Fibroblast of the conjunctiva (primary cell): ENCODE results near the gene WBP2.
A peak's percentile ranks its signal among the peaks of the same experiment; 100 is the strongest.

ENCODE experiments used
- DNase-seq: peaks from one replicate; pipeline ENCODE4 v3.0.0-alpha.2; 2010; ENCODE audit warnings: low read depth

Gene WBP2

DNA sequence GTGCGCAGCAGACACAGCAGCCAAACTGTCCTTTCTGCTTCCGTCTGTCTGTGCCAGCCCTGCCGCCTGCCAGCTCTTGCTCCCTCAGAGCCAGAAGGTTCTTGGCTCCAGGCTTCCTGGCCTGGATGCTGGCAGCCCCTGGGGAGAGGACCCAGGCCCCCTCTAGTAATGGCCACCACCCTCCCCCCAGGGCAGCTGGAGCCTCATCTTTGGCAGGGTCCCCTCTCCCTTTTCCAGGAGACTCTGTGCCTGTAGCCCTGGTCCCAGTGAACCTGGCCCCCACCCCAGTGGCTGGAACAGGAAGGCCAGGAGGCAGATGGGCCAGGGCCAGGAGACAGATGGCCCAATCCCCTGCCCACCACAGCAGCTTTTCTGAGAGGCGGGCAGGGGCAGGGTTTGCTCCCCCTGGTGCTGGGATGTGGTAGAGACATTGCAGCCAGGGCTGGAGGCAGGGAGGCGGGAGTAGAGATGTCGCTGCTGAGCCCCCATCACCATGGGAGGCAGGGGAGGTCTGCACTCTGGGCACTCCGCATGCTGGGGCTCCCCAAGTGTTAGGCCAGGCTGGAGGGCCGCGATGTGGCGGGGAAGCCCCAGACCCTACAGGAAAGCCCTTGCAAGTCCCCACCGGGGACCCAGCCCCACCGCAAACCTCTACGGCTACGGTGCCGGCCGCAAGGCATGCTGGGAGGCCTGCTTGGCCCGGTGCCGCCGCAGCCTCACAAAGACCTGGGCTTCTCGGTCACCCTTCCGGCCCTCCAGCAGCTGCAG lies 27.6 kb downstream of the WBP2 start:
- peak; percentile 30 for DNase-seq

DNA sequence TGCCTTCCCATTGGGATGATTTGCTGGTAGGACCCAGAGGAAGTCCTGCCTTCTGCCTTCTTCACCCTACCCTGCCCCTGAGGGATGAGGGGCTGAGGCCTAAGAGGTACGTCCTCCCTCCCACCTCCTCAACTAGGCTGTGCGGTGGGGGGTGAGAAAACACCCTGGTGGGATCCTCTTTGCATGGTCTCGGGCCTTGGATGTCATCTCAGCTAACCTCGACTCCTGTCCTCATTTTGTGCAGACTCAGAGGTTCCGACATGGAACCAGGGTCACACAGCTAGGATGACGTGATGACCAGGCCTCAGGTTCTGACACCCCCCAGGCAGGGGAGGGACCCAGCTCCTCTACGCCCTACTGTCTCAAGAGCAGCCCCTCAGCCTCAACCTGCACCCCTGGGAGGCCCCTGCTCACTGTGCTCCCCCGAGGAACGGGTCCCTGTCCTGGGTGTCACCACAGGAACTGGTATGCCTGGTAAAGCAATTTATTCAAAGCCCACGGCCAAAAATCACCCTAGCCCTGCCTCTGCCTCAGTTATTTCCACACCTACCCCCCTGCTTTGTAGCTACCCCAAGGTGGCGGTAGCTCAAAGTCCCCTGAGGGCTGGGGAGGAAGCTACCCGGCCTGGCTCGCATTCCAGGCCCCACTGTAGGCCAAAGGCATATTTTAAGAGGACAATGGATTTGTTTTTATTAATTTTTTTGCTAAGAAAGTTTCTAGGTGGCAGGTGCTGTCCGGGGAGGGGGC lies 28.4 kb downstream of the WBP2 start:
- DNase-seq: no peak

DNA sequence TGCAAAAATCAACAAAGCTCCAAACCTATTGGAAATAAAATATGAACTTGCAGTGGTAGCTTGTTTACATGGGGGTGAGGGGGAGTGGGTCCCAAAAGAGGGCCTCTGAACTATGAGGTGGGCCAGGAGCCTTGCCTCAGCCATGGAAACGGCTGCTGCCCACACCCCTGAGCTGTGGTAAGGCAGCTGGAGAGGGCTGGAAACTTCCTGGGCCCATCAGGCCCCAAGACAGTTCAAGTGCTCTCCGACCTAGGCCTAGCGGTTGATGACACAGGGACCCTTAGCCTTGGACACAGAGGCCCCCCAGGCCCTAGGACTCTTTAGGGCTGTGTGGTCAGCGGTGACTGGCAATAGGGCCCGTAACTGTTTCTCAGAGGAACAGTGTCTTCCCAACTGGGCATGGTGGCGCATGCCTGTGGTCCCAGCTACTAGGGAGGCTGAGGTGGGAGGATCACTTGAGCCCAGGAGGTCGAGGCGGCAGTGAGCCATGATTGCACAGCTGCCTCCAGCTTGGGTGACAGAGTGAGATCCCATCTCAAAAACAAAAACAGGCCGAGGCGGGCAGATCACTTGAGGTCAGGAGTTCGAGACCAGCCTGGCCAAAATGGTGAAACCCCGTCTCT lies 29.3 kb downstream of the WBP2 start:
- DNase-seq: no peak

DNA sequence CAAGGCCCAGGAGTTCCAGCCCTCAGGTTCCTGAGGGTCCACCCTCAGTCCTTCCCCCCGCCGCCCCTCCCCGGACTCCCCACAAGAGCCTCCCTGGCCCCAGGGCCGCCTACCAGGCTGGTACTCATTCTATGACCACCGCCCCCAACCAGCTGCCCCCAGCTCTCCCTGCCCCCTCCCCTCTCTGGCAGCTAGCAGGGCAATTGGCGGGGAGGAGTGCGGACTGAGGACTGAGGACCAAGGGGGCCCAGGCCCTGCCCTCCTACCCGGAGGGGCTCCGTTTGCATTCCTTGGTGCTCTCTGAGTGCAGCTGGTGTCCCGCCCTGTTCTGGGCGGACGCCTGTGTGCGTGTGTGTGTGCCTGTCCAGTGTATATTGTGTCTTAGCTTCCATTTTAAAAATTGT lies 30.0 kb downstream of the WBP2 start:
- no peak for DNase-seq

DNA sequence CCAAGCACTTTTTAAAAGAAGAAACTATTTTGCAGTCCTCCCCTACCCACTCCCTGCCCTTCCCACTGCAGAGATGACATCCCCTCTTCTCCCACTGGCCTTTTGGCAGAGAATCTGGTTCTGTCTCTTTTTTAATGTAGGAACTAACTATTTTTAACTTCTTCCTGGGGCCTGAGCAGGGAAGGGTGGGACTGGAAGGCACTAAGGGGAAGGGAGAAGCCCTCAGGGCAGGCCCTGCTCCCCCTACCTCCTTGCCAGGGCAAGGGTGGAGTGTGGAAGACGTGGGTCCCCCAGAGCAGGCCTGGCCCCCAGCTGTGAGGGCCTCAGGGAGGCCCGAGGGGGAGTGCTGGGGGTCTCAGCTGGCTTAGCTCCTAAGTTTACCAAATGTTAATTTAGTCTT lies 30.5 kb downstream of the WBP2 start:
- no peak for DNase-seq

DNA sequence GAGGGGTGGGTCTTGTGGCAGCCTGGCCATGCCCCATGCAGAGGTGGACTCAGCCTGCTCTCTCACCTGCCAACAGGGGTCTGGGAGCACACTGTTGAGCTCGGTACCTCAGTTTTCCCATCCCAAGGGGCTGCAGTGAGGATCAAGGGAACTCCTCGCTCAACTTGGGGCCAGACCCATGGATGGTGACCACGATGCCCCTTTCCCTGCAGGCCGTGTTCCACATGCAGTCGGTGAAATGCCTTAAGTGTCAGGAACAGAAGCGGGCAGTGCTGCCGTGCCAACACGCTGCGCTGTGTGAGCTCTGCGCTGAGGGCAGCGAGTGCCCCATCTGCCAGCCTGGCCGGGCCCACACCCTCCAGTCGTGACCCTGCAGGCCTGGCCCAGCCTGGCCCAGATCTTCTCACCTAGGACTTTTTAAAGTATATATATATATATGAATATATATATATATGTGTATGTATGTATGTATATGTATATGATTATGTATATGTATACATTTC lies 31.0 kb downstream of the WBP2 start:
- no peak for DNase-seq

DNA sequence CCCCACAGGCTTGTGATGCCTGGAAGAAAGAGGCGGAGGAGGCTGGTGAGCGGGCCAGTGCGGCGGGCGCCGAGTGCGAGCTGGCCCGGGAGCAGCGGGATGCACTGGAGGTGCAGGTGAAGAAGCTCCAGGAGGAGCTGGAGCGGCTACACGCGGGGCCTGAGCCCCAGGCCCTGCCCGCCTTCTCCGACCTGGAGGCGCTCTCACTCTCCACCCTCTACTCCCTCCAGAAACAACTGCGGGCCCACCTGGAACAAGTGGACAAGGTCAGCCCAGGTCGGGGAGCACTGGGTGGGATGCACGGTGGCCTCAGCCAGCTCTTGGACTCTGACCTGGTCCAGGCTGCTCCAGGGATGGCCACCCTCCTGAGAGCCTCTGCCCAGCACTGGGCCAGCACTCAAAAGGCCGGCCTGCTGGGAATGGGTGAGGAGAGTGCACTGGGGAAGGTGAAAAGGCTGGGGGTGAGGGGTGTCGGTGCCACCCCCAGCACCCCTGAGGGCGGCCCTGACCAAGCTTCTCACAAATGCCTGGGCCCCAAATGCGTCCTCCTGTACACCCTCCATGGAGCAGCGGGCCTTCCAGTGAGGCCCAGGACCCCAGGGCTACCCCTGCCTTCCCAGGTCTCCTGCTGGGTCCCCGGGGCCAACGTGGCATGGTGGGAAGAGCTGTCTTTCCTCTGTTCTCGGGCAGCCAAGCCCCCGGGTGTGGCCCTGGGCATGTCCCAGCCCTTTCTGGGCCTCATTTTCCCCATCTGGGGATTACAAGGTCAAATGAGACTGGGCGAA lies 31.7 kb downstream of the WBP2 start:
- DNase-seq: no peak

DNA sequence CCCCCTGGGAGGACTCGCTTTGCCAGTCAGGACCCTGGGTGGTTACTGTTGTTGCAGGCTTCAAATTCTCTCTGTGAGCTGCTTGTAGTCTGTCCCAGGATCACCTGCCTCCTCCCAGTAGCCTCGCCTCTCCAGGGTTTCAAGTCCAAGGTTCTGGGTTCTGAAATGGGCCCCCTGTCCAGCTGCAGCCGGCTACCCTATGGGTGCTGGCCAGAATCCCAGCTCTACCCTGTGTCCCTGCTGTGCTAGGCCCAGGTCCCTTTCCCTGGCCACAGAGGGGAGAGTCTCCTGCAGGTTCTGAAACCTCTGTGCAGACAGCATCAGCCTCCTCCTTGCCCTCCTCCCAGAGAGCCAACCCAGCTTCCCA lies 32.4 kb downstream of the WBP2 start:
- DNase-seq: no peak

DNA sequence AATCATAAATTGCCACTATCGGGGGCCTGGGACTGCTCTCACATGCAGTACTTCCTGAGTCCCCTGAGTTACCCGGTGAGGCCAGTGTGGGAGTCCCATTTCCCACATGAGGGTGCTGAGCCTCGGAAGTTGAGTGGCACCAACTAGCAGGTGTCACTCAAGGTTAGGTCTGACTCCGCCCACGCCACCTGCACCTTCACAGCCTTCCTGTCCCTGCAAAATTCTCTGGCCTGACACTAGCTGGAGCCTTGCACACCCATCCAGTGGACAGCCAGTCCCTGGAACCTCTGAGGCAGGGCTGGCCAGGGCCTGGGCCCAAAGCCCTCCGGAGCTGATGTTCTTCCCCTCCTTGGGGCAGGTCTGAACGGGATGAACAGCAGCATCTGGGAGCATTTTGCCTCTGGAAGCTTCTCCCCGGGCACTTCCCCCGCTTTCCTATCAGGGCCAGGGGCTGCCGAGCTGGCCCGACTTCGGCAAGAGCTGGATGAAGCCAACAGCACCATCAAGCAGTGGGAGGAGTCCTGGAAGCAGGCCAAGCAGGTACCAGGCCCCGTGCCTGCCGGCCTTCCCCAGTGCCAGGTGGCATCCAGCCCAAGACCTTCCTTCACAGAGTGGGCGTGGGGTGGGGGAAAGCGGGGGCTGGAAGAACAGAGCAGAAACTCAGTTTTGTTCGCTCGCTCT lies 32.9 kb downstream of the WBP2 start:
- DNase-seq: no peak

DNA sequence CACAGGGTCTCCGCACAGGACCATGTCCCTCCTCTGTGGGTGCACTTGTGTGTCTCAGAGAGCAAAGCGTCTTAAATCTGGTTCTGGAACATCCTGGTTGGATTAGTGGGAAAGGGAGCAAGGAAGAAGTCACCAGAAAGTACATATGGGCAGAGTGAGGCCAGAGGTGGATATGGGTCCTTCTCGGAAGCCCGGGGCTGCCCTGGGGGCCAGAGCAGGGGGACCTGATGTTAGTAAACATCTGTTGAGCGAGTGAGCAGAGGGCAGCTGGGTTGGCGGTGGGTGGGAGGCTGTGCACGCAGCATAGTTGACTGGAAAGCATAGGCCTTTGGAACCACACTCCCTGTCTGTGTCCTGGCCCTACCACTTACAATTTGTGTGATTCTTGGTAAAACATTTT lies 33.6 kb downstream of the WBP2 start:
- no peak for DNase-seq

DNA sequence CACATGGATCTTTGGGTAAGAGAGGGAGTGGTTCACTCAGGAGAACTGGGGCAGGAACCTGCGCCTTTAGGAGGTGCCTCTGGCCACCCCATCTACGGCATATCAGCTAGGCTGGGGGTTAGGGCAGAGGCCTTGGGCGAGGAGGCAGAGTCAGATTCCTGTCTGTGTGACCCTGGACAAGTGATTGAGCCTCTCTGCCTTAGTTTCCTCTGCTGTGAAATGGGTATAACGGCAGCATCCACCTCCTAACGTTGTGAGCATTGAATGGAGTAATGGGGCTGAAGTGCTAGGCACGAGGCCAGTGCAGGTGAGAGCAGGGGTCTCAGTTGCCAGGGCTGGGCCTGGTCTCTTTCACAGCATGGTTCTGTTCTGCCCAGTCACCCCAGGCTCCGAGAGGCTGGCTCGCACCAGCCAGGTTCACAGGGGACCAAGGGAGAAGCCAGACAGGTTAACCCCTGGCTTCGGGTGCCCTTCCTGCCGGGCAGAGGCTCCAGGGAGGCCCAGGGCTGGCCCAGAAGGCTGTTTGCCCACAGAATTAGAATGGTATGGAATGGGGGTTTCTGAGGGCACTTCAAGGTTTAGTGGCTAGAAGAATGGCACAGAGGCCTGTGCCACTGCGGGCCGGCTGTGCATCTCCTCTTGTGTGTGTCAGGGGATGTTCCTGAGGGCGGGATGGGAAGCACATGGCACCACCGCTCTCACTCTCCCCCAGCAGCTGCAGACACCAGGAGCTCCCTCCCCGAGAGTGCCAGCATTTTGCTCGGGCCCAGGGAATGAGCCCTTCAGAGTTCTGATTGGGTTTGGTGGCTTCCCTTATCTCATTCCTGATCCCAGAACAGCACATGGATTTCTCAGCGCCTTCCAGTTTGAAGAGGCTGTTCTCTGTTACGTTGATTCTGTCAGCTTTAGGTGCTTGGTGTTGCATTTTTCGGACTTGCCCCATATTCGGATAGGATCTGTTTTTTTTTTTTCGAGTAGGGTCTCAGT lies 34.7 kb downstream of the WBP2 start:
- DNase-seq: no peak

DNA sequence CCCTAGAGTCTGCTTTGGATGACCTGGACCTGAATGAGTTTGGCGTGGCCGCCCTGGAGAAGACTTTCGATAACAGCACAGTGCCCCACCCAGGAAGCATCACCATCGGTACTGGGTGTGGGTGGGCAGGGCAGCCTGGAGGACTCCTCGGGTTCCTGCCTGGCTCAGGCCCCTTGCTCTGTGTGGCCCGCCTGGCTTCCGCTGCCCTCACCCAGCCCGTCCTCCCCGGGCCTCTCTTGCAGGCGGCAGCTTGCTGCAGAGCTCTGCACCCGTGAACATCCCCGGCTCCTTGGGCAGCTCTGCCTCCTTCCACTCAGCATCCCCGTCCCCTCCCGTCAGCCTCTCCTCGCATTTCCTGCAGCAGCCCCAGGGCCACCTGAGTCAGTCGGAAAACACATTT lies 35.5 kb downstream of the WBP2 start:
- DNase-seq: no peak

DNA sequence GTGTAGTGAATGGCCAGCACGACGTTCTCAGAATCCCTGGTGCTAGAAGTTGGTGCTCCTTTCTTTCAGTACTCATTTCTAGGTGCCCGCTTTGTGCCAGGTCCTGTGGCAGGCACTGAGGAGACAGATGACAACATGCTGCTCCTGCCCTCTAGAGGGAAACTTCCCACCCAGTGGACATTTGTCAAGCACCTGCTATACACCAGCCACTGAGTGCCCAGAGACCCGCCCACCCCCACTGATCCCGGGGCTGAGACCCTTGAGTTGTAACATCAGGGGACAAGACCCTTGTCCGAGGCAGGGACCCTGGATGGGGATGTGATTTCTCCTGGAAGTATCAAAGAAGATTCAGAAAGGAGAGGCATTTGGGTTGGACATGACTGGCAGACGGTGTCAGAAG lies 36.0 kb downstream of the WBP2 start:
- no peak for DNase-seq

DNA sequence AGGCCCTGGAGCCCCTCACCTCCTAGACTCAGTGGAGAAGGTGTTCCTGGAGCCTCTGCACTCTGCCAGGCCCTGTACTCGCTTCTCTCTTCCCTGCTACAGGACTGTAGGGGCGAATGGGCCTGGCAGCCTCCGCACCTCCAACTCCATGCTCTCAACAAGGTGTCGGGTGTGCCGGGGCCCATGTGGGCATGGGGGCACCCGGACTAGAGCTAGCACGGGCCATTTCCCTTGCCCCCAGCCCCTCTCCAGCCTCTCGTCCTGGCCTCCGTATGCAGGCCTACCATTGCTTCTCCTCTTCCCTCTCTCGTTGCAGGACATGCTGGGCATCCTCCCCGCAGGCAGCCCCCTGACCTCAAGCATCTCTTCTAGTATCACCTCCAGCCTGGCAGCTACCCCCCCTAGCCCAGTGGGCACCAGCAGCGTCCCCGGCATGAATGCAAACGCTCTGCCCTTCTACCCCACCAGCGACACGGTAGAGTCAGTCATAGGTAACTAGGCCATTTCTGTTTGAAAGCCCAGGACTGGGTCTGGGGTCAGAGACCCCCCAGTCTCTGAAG lies 36.7 kb downstream of the WBP2 start:
- DNase-seq: no peak

DNA sequence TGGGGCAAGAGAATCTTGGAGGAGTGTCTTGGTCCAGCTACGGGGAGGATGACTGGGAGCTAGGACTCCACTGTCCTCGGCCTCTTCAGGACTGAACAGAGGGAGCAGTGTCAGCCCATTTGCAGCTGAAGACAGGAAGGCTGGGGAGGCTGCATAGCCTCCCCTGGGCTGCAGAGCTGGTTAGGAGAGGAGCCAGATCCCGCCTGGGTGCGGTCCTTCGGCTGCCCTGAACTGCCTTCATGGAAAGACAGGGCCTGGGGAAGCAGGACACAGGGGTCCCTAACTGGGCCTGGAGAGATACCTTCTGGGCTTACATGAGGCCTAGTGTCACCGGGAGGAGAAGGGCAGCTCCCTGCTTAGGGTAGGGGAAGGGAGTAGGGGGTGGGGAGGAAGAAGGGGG lies 37.6 kb downstream of the WBP2 start:
- DNase-seq: no peak

DNA sequence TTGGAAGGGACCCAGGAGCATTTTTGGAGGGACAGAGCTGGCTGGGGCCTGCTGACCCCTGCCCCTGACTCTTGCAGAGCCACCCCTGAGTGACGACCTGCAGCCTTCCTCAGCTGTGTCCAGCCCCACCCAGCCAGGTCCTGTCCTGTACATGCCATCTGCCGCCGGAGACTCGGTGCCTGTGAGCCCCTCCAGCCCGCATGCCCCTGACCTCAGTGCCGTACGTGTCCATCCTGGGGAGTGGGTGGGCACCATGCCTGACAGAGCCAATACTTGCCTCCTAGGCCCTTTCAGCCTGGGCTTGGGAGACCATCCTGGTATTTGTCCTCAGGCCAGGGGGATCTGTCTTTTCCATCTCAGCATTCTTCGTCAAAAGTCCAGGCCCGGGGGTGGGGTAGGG lies 38.4 kb downstream of the WBP2 start:
- DNase-seq: no peak

DNA sequence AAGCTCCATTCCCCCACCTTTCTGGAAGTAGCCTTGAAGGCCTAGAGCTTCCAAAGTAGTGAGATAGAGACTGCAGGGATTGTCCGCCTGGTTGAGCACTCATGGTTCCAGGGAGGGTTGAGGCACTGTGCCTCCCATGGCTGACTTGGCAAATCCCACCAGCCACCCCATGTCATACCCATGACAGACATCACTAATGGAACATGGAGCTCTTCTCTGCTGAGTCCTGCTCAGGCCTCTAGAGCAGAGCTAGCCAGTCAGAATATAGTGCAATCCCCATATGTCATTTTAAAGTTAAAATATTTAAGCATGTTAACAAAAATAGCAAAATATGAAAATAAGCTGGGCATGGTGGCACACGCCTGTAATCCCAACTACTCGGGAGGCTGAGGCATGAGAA lies 39.7 kb downstream of the WBP2 start:
- DNase-seq: no peak

DNA sequence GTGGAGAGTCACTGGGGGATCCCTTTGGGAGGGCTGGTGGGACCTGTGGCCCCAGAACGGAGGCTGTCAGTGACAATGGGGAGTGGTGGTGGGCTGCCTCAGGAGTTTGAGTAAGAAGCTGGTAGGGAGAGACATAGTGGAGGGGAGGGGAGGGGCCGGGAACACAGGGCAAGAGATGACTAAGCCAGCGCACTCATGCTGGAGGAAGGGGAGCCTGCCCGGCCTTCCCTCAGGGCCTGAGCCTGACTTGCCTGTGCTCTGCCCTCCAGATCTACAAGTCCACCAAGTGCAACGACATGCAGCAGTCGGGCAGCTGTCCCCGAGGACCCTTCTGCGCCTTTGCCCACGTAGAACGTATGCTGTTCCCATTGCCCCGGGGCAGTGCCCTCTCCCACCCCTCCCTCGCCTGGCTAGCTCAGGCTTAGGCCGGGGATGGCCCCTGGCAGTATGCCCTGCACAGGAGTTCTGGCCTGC lies 40.2 kb downstream of the WBP2 start:
- peak; percentile 31 for DNase-seq

DNA sequence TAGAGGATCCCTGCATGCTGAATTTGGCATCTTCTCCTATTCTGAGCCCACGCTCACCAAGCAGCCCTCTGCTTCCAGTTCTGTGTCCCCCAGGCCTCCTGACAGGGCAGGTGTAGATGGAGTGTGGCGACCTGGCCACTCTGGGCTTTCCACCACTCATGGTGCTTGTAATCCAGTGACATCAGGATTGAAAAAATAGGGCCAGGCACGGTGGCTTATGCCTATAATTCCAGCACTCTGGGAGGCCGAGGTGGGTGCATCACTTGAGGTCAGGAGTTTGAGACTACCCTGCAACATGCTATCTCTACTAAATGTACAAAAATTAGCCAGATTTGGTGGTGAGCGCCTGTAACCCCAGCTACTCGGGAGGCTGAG lies 41.1 kb downstream of the WBP2 start:
- no peak for DNase-seq
